WTC11 (cell line): ENCODE results near the gene MPP7.

ENCODE experiments used
- ATF3 ChIP-seq: sonication (generic); formaldehyde crosslinking; conservative IDR thresholded peaks from 2 replicates; pipeline ENCODE4 v1.8.1; 2022; ENCODE audit warnings: mild to moderate bottlenecking, missing genetic modification reagents
- CREB1 ChIP-seq: sonication (generic); formaldehyde crosslinking; IDR thresholded peaks from 2 replicates; pipeline ENCODE4 v1.8.0; 2023; ENCODE audit warnings: mild to moderate bottlenecking, missing genetic modification reagents
- CTCF ChIP-seq: fragments of 200-600 bp; IDR thresholded peaks from 2 replicates; pipeline ENCODE4 v1.8.0; 2022; ENCODE audit warnings: antibody characterized with exemption
- FOXK1 ChIP-seq: sonication (generic); formaldehyde crosslinking; IDR thresholded peaks from 2 replicates; pipeline ENCODE4 v1.8.0; 2022; ENCODE audit warnings: mild to moderate bottlenecking, moderate library complexity, missing genetic modification reagents
- FOXP1 ChIP-seq: sonication (generic); formaldehyde crosslinking; IDR thresholded peaks from 2 replicates; pipeline ENCODE4 v1.8.0; 2022; ENCODE audit warnings: missing genetic modification reagents, mild to moderate bottlenecking, moderate library complexity, borderline replicate concordance
- MAX ChIP-seq: sonication (generic); formaldehyde crosslinking; IDR thresholded peaks from 2 replicates; pipeline ENCODE4 v1.8.0; 2022; ENCODE audit warnings: mild to moderate bottlenecking, missing genetic modification reagents
- NFE2L1 ChIP-seq: sonication (generic); formaldehyde crosslinking; IDR thresholded peaks from 2 replicates; pipeline ENCODE4 v1.8.1; 2023; ENCODE audit warnings: missing genetic modification reagents
- NR2C2 ChIP-seq: sonication (generic); formaldehyde crosslinking; IDR thresholded peaks from 2 replicates; pipeline ENCODE4 v1.8.0; 2022; ENCODE audit warnings: mild to moderate bottlenecking, missing genetic modification reagents
- SMAD3 ChIP-seq: sonication (generic); formaldehyde crosslinking; IDR thresholded peaks from 2 replicates; pipeline ENCODE4 v1.8.0; 2022; ENCODE audit warnings: missing genetic modification reagents, mild to moderate bottlenecking, borderline replicate concordance
- TF ChIP-seq, protein P1 (sequence below): sonication (generic); formaldehyde crosslinking; conservative IDR thresholded peaks from 2 replicates; pipeline ENCODE4 v1.8.1; 2023; ENCODE audit warnings: mild to moderate bottlenecking, low read depth, missing genetic modification reagents, moderate library complexity

DNA sequence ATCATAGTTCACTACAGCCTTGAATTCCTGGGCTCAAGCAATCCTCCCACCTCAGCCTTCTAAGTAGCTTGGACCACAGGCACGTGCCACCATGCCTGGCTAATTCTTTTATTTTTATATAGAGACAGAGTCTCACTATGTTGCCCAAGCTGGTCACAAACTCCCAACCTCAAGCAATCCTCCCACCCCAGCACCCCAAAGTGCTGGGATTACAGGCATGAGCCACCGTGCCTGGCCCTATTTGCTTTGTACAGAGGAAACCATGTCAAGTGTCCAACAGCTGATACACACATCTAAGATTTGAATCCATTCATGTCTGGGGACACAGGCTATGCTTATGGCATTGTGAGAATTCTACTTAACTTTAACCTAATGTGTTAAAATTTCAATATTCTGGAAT lies 29.9 kb upstream of the MPP7 start:
- TF ChIP-seq NR2C2 (CRISPR knock-in tag) (no peak), CTCF (no peak), ATF3 (CRISPR knock-in tag) (no peak), FOXP1 (CRISPR knock-in tag) (no peak), FOXK1 (CRISPR knock-in tag) (no peak), CREB1 (CRISPR knock-in tag) (no peak), SMAD3 (CRISPR knock-in tag) (no peak), MAX (no peak), NFE2L1 (CRISPR knock-in tag) (no peak)
- TF ChIP-seq, protein P1, sequence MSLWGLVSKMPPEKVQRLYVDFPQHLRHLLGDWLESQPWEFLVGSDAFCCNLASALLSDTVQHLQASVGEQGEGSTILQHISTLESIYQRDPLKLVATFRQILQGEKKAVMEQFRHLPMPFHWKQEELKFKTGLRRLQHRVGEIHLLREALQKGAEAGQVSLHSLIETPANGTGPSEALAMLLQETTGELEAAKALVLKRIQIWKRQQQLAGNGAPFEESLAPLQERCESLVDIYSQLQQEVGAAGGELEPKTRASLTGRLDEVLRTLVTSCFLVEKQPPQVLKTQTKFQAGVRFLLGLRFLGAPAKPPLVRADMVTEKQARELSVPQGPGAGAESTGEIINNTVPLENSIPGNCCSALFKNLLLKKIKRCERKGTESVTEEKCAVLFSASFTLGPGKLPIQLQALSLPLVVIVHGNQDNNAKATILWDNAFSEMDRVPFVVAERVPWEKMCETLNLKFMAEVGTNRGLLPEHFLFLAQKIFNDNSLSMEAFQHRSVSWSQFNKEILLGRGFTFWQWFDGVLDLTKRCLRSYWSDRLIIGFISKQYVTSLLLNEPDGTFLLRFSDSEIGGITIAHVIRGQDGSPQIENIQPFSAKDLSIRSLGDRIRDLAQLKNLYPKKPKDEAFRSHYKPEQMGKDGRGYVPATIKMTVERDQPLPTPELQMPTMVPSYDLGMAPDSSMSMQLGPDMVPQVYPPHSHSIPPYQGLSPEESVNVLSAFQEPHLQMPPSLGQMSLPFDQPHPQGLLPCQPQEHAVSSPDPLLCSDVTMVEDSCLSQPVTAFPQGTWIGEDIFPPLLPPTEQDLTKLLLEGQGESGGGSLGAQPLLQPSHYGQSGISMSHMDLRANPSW (CRISPR knock-in tag) = no peak
